PC-9 (cell line): ENCODE results near the gene KCNN3. TPM values are rescaled to one million over a fixed set of nuclear protein-coding genes. Genes with fewer than 3 reads are reported as not detected.

Experiments used
- BruUV-seq: library from RNA; stranded (reverse); fragments of 400-500 nt; replicated peaks from 2 replicates; lab custom pipeline; 2021; lab: Mats Ljungman, UMichigan
- CTCF ChIA-PET: fragments of 300-600 bp; sonication (Branson Sonifier 250); formaldehyde crosslinking; loops from one replicate; lab custom pipeline; 2022; ENCODE audit warnings: antibody characterized with exemption; lab: Charles Lee
- POLR2A ChIA-PET: fragments of 300-600 bp; sonication (Branson Sonifier 250); formaldehyde crosslinking; loops from one replicate; lab custom pipeline; 2022; ENCODE audit warnings: antibody characterized with exemption; ENCODE audit not compliant: unreplicated experiment; lab: Charles Lee
- DNase-seq, 2 experiments: peaks; one replicate each; pipeline versions ENCODE4 v3.0.0 to v3.0.0-alpha.2; 2015 to 2022; ENCODE audit warnings: mixed read lengths in 1 of 2
- H2AFZ ChIP-seq: fragments of 200-600 bp; sonication (generic); 2 replicates; pipeline ENCODE4 v1.8.1; 2017; ENCODE audit warnings: antibody characterized with exemption
- H3F3A ChIP-seq: fragments of 200-600 bp; sonication (generic); 2 replicates; pipeline ENCODE4 v1.8.1; 2017; ENCODE audit warnings: antibody characterized with exemption, mild to moderate bottlenecking, low read depth; ENCODE audit not compliant: insufficient read depth
- H3K27ac ChIP-seq: fragments of 200-600 bp; sonication (generic); 2 replicates; pipeline ENCODE4 v1.6.1; 2016; ENCODE audit warnings: mixed run types
- H3K27me3 ChIP-seq: fragments of 200-600 bp; sonication (generic); 2 replicates; pipeline ENCODE4 v1.6.1; 2016; ENCODE audit warnings: low read depth, mixed run types; ENCODE audit not compliant: insufficient read depth
- H3K36me3 ChIP-seq: fragments of 200-600 bp; sonication (generic); 2 replicates; pipeline ENCODE4 v1.6.1; 2016; ENCODE audit warnings: low read depth, mixed run types
- H3K4me1 ChIP-seq: fragments of 200-600 bp; sonication (generic); replicated peaks from 2 replicates; pipeline ENCODE4 v1.6.1; 2016; ENCODE audit warnings: mixed run types; ENCODE audit not compliant: insufficient read depth
- H3K4me2 ChIP-seq: fragments of 200-600 bp; sonication (generic); 2 replicates; pipeline ENCODE4 v1.6.1; 2017; ENCODE audit warnings: mixed run types
- H3K4me3 ChIP-seq: fragments of 200-600 bp; sonication (generic); 2 replicates; pipeline ENCODE4 v1.6.1; 2016; ENCODE audit warnings: mixed run types
- H3K79me2 ChIP-seq: fragments of 200-600 bp; sonication (generic); 2 replicates; pipeline ENCODE4 v1.6.1; 2017; ENCODE audit warnings: low read depth, mixed run types
- H3K9me2 ChIP-seq: fragments of 200-600 bp; sonication (generic); 2 replicates; pipeline ENCODE4 v1.8.1; 2017; ENCODE audit warnings: mild to moderate bottlenecking; ENCODE audit not compliant: insufficient read depth
- H3K9me3 ChIP-seq: fragments of 200-600 bp; sonication (generic); 2 replicates; pipeline ENCODE4 v1.8.1; 2016; ENCODE audit warnings: low read depth; ENCODE audit not compliant: insufficient read depth
- H4K20me1 ChIP-seq: fragments of 200-600 bp; sonication (generic); 2 replicates; pipeline ENCODE4 v1.8.1; 2017; ENCODE audit not compliant: insufficient read depth
- CTCF ChIP-seq: fragments of 200-600 bp; sonication (generic); conservative IDR thresholded peaks from 2 replicates; pipeline ENCODE4 v1.6.1; 2017; ENCODE audit warnings: mixed run types, antibody characterized with exemption, mild to moderate bottlenecking, moderate library complexity
- EZH2 ChIP-seq: fragments of 200-600 bp; sonication (generic); IDR thresholded peaks from 2 replicates; pipeline ENCODE4 v1.8.0; 2017; ENCODE audit warnings: antibody characterized with exemption, low read depth
- intact Hi-C: fragments of 100-400 bp; cut with micrococcal nuclease; formaldehyde crosslinking; loops from one replicate; pipeline ENCODE4 v1.10.0; 2022; ENCODE audit not compliant: unreplicated experiment
- total RNA-seq: library from RNA; stranded (reverse); gene quantifications from 2 replicates; pipeline ENCODE4 v1.2.3, GENCODE V29; 2021

KCNN3 gene
- total RNA-seq, 1 experiment from 2014 or later = 1.1 TPM

GRCh38 chr1:154845879-154846278 lies 24.2 kb downstream of the KCNN3 start:
- Histone ChIP-seq H3K4me1 (no peaks in the 10 kb centered on the region), H2AFZ (no peak overlapping the region), H3K4me2 (no peak overlapping the region), H3F3A (no peaks in the 10 kb centered on the region), H3K9me3 (no peaks in the 10 kb centered on the region), H3K36me3 (no peaks in the 10 kb centered on the region), H3K4me3 (no peak overlapping the region), H3K27me3 (peaks cover 56% of the 10 kb centered on the region), H3K79me2 (no peaks in the 10 kb centered on the region), H3K9me2 (no peaks in the 10 kb centered on the region), H3K27ac (no peak overlapping the region), H4K20me1 (no peaks in the 10 kb centered on the region)
- no peak for DNase-seq
- ChIA-PET CTCF (no interaction called here), POLR2A (no interaction called here)
- intact Hi-C loops = no loop called here
- TF ChIP-seq EZH2 (no peak), CTCF (no peak)
- no TSS peak for BruUV-seq

- Histone ChIP-seq H3F3A (no peaks in the 10 kb centered on the region), H3K9me3 (no peaks in the 10 kb centered on the region), H3K4me2 (no peak overlapping the region), H3K27ac (no peak overlapping the region), H3K4me1 (no peaks in the 10 kb centered on the region), H3K36me3 (no peaks in the 10 kb centered on the region), H3K79me2 (no peaks in the 10 kb centered on the region), H3K4me3 (no peak overlapping the region), H2AFZ (no peak overlapping the region), H3K27me3 (peaks cover 56% of the 10 kb centered on the region), H4K20me1 (no peaks in the 10 kb centered on the region), H3K9me2 (no peaks in the 10 kb centered on the region)
- ChIA-PET CTCF (no interaction called here), POLR2A (no interaction called here)
- TF ChIP-seq EZH2 = no peak
- no peak for TF ChIP-seq CTCF
- DNase-seq = no peak
- intact Hi-C loops = no loop called here
- no TSS peak for BruUV-seq
These were observed 24.9 kb downstream of the KCNN3 start for GRCh38 chr1:154845174-154845573.

GRCh38 chr1:154844297-154844681 lies 25.8 kb downstream of the KCNN3 start:
- no peaks in the 10 kb centered on the region for H3K4me1 ChIP-seq
- H3K79me2 ChIP-seq = no peaks in the 10 kb centered on the region
- no peaks in the 10 kb centered on the region for H4K20me1 ChIP-seq
- CTCF ChIA-PET = no interaction called here
- POLR2A ChIA-PET = no interaction called here
- peak in 1 of 2 experiments; percentile 19 for DNase-seq
- H3K36me3 ChIP-seq = no peaks in the 10 kb centered on the region
- H3K4me2 ChIP-seq = no peak overlapping the region
- H3K27ac ChIP-seq = no peak overlapping the region
- no peak overlapping the region for H3K4me3 ChIP-seq
- no TSS peak for BruUV-seq
- TF ChIP-seq CTCF = no peak
- TF ChIP-seq EZH2 = no peak
- intact Hi-C loops = no loop called here
- H3K9me3 ChIP-seq = no peaks in the 10 kb centered on the region
- no peaks in the 10 kb centered on the region for H3F3A ChIP-seq
- H3K9me2 ChIP-seq = no peaks in the 10 kb centered on the region
- H2AFZ ChIP-seq = no peak overlapping the region
- peaks cover 53% of the 10 kb centered on the region for H3K27me3 ChIP-seq
